HG03575 (cell line): ENCODE data around the gene RCBTB2.

ENCODE experiments used
- ATAC-seq: cut with Tn5 transposase; IDR thresholded peaks from one replicate; pipeline ENCODE4 v1.9.1; 2021; ENCODE audit not compliant: unreplicated experiment, insufficient number of reproducible peaks, low FRiP score; ENCODE audit errors: extremely low read depth

RCBTB2 gene

DNA sequence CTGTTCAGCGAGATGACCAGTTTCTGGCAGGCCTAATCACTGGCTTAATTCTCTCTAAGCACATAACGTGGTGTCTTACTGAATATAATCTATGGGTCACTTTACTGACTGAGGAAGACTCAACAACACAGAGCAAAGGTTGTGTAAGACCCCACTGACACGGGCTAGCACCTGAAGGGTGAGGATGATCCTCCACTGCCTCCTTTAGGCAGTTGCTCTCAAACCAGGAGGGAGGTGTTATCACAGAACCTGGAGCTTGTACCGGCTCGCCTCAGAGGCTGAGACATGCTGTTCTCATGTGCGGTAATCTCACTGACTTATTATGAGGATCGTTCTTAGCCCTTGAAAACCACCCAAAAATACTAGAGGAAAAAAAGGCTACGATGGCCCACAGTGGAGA, 28.3 kb downstream of the RCBTB2 start:
- ATAC-seq: no peak

DNA sequence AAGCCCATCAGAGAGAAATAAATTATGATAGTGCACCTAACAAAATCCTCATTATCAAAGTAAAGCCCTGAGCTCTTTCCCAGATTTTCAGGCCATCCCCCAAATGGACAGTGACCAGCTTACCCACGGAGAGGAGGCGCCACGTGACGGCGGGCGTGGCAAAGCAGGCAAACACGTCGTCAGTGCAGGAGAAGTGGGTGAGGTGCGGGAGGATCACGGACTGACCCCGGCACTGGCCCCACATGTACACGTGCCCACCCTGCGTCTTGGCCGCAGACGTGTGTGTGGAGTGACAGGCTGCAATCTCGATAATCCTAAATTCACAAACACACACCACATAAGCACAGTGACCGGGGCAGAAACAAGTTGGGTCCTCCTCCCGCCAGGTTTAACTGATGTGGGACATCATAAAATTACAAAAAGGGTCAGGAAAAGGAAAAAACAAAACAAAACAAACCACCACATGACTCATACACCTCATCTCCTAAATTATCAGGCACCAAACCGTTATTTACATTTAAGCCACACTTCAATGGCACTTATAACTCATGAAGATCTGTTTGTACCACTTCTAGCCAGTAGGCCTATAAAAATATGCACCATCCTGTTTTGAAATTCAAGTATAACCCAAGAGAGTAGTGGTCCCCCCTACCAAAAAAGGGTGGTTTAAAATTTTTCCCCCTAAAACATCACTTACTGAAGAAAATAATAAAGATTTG, 30.1 kb downstream of the RCBTB2 start:
- no peak for ATAC-seq

DNA sequence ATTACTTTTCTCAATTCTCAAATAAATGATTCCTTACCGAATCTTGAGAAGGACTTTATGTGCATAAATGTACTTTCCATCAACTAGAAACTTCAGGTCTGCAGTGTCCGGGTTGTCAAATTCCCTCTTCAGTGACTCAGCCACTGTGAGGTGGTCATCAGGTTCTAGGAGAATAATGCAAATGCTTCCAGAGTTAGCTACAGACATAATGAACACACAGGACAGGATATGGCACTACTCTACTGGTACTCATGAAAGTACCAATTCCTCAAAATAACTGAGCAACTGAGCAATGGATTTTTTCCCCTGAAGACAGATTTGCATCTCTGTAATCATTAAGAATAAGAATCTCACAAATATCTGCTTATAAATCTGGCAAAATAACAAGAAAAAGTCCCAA, 31.2 kb downstream of the RCBTB2 start:
- ATAC-seq: no peak

DNA sequence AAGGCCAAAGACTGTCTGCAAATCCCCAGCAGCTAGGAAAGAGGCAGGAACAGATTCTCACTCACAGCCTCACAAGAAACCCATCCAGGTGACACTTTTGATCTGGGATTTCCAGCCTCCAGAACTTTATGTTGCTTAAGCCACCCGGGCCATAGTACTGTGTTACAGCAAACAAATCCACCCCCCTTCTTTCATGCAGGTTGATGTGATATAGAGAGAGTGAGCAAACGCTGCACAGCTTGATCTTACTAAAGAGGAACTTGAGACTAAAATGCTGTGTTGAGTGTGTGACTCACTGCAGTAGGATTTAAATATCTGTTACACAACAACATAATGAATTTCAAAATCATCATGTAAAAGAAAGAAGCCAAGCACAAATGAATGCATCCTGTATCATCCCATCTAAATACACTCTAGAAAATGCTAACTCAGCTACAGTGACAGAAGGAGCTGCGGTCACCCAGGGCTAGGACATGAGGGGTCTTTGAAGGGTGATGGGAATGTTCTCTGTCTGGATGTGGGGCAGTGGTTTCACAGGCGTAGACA, 32.2 kb downstream of the RCBTB2 start:
- no peak for ATAC-seq

DNA sequence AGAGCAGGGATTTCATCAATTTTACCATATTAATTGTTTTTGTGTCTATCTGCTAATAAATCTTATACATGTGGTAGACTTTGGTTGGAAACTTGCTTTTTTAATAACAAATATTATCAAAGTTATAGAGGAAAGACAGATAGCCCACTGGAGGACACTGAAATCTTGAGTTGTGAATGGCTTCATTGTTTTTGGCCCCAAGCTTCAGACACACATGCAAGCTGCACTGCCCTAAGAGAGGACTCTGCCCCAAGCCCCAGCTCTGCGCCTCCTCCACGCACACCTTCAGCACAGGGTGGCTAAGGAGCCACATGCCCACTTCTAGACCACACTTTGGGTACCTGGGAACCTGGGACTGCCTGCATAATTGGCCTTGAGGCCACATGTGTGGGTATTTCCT, 35.2 kb downstream of the RCBTB2 start:
- no peak for ATAC-seq

DNA sequence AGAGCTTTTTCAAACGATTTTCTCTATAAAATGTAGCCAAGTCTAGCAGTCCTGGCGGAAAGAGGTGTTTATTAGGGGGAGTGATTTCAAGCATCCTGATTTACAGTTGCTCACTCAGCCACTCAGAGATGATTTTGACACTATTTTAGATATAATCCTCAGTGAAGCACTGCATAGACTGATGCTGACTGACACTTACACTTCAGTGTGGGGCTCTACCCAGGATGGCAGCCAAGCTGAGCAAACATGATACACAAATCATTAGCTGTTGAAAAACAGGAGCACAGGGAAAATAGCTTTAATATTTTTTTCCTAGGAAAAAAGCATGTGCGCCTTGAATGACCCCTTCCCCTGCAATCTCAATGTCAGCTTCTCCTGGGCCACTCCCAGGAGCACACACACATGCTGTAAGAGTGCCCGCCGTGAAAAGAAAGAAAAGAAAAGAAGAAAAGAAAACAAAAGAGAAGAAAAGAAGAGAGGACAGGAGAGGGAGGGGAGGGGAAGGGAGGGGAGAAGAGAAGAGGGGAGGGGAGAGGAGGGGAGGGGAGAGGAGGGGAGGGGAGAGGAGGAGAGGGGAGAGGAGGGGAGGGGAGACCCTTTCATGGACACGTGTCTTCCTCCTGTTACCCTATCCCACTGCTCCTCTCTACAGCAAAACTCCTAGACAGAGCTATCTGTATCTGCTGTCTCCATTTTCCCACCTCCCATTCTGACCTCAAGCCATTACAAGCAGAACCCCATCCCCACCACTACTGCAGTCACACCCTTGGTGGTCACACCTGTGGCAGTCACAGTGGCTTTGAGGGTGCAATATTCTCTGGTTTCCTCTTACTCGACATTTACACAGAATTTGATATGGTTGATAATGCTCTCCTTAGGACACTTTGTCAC, 36.4 kb downstream of the RCBTB2 start:
- ATAC-seq: no peak

DNA sequence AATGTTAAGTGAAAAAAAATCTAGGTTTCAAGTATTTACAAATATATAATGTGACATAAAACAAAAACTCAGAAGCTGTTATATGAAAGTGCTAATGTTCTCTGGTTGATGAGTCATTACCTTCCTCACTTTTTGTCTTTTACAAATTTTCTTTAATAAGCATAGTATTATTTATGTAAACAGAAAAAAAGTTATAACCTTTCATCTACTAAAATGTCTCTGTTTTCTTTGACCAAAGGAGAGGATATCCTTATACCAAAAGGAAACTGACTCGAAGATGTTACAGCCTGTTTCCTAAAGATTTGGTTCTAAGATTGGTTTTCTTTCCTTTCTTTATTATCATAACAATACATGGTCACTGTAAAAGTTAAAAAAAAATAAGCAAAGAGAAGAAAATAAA, 38.0 kb downstream of the RCBTB2 start:
- ATAC-seq: no peak

DNA sequence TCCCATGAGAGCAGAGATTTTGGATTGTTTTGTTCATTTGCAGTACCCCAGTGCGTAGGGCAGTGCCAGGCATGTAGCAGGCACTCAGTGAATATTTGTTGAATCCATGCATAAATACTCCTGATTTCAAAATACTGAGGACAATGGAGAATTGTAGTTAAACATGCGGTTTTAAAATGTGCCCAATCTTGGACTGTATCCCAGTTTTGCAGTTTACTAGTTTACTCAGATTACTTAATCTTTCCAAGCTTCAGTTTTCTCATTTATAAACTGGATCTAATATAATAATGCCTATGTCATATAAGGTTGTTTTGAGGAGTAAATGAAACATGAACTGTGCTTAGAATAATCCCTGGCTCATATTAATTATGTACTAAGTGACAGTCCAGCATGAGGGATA, 39.0 kb downstream of the RCBTB2 start:
- no peak for ATAC-seq

DNA sequence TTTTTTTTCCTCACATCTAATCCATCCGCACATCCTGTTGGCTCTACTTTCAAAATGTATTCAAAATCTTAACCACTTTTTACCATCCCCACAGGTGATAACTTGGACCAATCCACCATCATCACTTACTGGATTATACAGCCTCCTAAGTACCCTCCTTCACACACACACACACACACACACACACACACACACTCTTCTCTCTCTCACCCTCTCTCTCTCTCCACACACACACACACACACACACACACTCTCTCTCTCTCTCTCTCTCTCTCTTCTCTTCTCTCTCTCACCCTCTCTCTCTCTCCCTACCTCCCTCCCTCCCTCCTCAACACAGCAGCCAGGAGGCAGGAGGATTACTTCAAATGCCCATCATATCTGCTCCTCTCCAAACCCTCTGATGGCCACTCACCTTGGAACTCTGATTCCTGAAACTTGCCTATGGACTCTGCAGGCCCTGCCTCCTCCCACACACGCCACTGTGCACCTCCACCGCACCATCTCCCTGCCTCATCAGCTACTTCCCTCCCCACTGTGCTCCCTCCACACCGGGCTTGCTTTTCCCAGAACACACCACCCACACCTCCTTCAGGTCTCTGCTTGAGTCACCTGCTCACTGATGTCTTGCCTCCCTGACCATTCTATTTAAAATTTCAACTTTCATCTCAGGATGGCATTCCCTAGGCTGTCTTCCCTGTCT, 39.7 kb downstream of the RCBTB2 start:
- ATAC-seq: no peak

DNA sequence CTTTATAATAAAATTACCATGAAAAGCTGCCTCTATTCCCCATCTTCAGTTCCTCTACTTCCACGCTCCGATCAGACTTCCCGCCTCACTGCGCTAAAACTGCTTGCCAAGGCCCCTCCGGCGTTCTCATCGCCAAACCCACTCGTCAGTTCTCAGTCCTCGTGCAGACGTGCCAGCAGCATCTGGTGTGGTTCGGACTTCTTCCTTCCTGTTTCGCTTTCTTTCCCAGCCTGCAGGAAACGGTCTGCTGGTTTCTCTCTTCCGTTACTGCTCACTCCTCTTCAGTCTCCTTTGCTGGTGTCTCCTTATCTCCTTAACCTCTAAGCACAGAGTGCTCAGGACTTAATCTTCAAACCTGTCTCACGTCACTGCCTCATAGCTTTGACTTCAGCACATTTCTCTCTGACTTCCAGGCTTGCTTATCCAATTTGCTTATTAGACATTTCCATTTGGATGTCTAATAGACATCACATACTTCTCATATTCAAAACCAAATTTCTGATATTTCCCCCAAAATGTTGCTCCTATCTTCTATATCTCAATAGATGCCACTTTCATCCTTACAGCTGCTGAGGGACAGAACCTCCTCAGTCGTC, 40.3 kb downstream of the RCBTB2 start:
- peak; percentile 64 for ATAC-seq

DNA sequence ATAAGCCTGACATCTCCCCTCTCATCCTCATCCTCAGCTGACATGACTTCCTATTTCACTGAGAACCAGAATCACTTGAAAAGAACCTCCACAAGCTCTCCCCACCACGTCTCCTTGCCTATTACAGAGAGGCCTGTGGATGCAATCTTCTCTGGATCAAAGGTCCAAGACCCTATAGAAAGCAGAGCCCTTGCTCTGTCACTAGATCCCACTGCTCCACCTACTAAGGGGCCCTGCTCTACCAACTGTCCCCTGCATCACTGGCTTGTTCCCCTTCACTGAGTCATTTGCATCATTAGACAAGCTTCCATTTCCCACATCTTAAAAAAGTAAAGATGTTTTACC, 40.8 kb downstream of the RCBTB2 start:
- ATAC-seq: peak; percentile 25

DNA sequence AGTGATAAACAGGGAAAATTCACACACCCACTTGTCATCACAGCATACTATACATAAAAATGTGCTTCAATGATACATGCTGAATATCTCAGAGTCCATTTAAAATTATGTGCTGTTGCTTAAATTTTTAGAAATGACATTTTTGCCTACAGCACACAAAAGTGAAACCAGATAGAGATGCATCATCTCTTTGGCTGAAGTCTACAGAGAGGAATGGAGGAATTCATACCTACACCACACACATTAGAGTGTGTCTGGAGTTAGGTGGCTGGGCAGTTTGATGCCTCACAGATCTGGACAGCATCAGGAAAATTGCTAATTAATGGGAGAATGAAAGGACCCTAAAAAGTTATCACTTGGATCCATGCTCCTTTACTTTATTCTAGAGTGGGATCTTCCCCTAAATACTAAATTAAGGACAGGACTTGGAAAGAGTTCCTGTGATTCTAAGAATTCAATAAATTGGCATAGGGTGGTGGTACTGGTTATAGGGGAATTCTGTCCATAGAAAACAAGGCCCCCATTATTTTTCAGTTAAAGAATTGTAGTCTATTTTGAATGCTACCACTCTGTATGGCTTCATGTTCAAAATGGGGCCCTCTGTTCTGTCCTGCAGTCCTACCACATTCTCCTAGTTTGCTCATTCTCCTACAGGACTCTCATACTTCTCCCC, 41.3 kb downstream of the RCBTB2 start:
- no peak for ATAC-seq

DNA sequence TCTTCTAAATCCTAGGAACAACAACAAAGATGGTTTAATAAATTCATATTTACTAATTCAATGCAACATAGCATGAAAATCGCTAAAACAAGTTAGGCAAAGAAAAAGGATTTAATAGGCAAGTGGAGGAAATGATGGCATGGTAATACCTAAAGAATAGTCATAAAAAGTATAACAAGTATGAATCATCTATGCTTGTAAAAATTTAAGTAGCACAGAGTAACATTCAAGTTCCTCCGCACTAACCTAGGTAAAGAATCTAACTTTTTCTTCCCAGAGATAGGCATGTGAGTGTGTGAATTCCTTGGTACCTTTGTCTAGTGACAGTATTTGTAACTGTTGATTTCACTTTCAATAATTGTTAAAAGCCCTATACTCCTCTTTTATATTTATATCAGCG, 42.6 kb downstream of the RCBTB2 start:
- no peak for ATAC-seq

DNA sequence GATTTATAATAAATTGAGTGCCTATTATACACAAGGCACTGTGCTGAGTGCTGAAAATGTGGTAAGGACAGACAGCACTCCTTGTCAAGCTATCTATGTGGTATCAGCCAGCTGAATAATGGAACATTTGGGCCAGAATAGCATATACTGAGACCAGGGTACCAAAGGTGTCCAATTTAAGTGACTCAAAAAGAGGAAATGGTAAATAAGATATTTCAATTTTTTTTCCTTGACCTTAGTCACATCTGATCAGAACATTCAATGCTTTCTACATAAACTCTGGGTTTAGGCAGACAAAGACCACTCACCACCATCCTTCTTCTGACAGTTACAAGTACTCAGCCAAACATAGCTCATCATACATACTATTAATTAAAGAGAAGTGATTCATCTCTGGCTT, 43.2 kb downstream of the RCBTB2 start:
- no peak for ATAC-seq

DNA sequence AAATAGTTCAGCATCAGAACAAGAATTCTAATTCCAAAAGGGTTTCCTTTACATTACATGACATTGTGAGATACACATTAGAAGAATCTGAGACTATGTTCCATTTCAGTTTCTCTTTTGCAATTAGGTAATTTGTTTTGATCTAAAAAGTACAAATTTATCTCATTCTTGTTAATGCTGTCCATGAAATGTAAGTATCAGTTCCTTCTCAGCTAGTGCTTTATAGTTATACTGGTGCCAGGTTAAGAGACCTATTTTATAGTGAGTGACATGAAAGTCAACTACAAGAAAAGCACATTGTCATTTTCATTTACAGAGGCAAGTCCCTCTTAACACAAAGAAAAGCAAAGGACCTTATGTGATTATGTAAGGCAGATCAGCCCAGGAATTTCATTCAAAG, 43.9 kb downstream of the RCBTB2 start:
- no peak for ATAC-seq

DNA sequence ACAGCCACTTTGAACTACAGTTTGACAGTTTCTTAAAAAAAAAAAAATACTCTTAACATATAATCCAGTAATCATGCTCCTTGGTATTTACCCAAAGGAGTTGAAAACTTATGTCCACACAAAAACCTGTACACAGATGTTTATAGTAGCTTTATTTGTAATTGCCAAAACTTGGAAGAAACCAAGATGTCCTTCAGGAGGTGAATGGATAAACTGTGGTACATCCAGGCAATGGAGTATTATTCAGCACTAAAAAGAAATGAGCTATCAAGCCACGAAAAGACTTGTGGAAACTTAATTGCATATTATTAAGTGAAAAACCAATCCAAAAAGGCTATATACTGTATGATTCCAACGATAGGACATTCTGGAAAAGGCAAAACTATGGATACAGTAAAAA, 44.9 kb downstream of the RCBTB2 start:
- ATAC-seq: no peak

DNA sequence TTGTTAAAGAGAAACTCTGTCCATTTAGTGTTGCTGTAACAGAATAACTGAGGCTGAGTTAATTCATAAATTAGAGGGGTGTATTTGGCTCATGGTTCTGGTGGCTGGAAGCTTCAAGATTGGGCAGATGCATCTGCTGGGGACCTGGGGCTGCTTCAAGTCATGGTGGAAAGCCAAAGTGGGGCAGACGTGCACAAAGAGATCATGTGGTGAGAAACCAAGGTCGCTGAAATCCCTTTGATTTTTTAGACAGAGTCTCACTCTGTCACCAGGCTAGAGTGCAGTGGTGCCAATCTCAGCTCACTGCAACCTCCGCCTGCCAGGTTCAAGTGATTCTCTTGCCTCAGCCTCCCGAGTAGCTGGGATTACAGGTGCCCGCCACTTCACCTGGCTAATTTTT, 46.0 kb downstream of the RCBTB2 start:
- ATAC-seq: no peak

DNA sequence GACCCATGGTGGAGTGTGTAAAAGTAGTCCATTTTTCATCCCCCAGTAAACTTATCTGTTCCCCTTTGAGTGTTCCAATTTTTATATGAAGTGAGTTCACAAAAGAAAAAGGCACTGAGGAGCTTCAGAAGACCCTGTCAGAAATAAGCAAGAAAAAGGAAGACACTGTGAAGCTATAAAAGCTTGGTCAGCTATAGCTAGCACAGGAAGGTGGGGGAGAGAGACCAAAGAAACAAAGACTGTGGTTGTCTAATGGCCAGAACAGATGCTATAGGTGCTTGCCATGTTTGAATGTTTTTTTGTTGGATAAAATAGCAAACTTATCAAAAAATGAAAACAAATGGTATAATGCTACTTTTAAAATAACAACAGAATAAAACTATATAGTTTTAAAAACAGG, 46.5 kb downstream of the RCBTB2 start:
- no peak for ATAC-seq

DNA sequence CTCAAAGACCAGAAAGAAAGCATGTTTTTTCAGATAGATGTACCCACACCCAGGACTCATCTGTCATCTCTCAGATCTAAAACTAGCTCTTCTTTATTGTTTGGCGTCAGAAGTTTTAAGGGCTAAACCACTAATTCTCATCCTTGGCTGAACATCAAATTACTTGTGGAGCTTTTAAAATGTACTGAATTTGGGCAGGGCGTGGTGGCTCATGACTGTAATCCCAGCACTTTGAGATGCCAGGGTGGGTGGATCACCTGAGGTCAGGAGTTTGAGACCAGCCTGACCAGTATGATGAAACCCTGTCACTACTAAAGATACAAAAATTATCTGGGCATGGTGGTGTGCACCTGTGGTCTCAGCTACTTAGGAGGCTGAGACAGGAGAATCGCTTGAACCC, 47.4 kb downstream of the RCBTB2 start:
- ATAC-seq: no peak
